ENCODE results near the gene WNK2. TPM values are rescaled to one million over a fixed set of nuclear protein-coding genes. Genes with fewer than 3 reads are reported as not detected.

The WNK2 gene
- total RNA-seq, 1 experiment from 2014 or later: 0.07 TPM

GRCh38 chr9:93229636-93230035 is 45.7 kb downstream of the WNK2 start:
- BruUV-seq (replicated peaks): no TSS peak
- Mint-ChIP-seq H3K9me3 (ENCODE audit: unreplicated experiment) (no peaks in the 10 kb centered on the region), H3K27ac (ENCODE audit: low read depth, unreplicated experiment) (no peak overlapping the region), H3K27me3 (ENCODE audit: insufficient read depth, unreplicated experiment) (peaks cover 18% of the 10 kb centered on the region), H3K36me3 (ENCODE audit: insufficient read depth, unreplicated experiment) (no peaks in the 10 kb centered on the region), H3K4me3 (ENCODE audit: unreplicated experiment) (no peak overlapping the region), H3K4me1 (ENCODE audit: insufficient read depth, unreplicated experiment) (peaks cover 10% of the 10 kb centered on the region)
- intact Hi-C loops (cut with micrococcal nuclease): no loop called here
- no peak for DNase-seq (ENCODE audit: unreplicated experiment)
- CTCF ChIA-PET: interaction anchor here (0.6 kb wide), 1 partner anchor 27 kb away, joined by 3 read pairs; no protein-coding TSS in a partner anchor
- POLR2A ChIA-PET: no interaction called here
- TF ChIP-seq CTCF (IDR thresholded peaks at IDR 0.05; ENCODE audit: unreplicated experiment): no peak

- H3K27ac Mint-ChIP-seq (ENCODE audit: low read depth, unreplicated experiment): no peak overlapping the region
- CTCF ChIA-PET: interaction anchor here (0.6 kb wide), 1 partner anchor 86 kb away, joined by 3 read pairs; no protein-coding TSS in a partner anchor
Observed at GRCh38 chr9:93230185-93230584, 46.2 kb downstream of the WNK2 start.

GRCh38 chr9:93230601-93231000 is 46.7 kb downstream of the WNK2 start:
- Mint-ChIP-seq H3K4me3 (ENCODE audit: unreplicated experiment) (no peak overlapping the region), H3K9me3 (ENCODE audit: unreplicated experiment) (no peaks in the 10 kb centered on the region), H3K27me3 (ENCODE audit: insufficient read depth, unreplicated experiment) (peaks cover 18% of the 10 kb centered on the region), H3K36me3 (ENCODE audit: insufficient read depth, unreplicated experiment) (no peaks in the 10 kb centered on the region), H3K27ac (ENCODE audit: low read depth, unreplicated experiment) (no peak overlapping the region), H3K4me1 (ENCODE audit: insufficient read depth, unreplicated experiment) (peaks cover 3% of the 10 kb centered on the region)
- intact Hi-C loops (cut with micrococcal nuclease): no loop called here
- no peak for TF ChIP-seq CTCF (IDR thresholded peaks at IDR 0.05; ENCODE audit: unreplicated experiment)
- BruUV-seq (replicated peaks): no TSS peak
- POLR2A ChIA-PET: no interaction called here
- DNase-seq (ENCODE audit: unreplicated experiment): no peak
- CTCF ChIA-PET: interaction anchor here (0.6 kb wide), 1 partner anchor 85 kb away, joined by 3 read pairs; no protein-coding TSS in a partner anchor

More at GRCh38 chr9:93230185-93230584, 46.2 kb downstream of the WNK2 start:
- no peak for TF ChIP-seq CTCF (IDR thresholded peaks at IDR 0.05; ENCODE audit: unreplicated experiment)
- Mint-ChIP-seq H3K9me3 (ENCODE audit: unreplicated experiment) (no peaks in the 10 kb centered on the region), H3K27me3 (ENCODE audit: insufficient read depth, unreplicated experiment) (peaks cover 18% of the 10 kb centered on the region), H3K36me3 (ENCODE audit: insufficient read depth, unreplicated experiment) (no peaks in the 10 kb centered on the region), H3K4me3 (ENCODE audit: unreplicated experiment) (no peak overlapping the region), H3K4me1 (ENCODE audit: insufficient read depth, unreplicated experiment) (peaks cover 7% of the 10 kb centered on the region)
- POLR2A ChIA-PET: no interaction called here
- intact Hi-C loops (cut with micrococcal nuclease): no loop called here
- no peak for DNase-seq (ENCODE audit: unreplicated experiment)
- BruUV-seq (replicated peaks): no TSS peak

GRCh38 chr9:93231121-93231694 is 47.3 kb downstream of the WNK2 start:
- TF ChIP-seq CTCF (IDR thresholded peaks at IDR 0.05; ENCODE audit: unreplicated experiment): no peak
- POLR2A ChIA-PET: interaction anchor here (0.9 kb wide), 1 partner anchor 8 kb away, joined by 3 read pairs; no protein-coding TSS in a partner anchor
- Mint-ChIP-seq H3K27ac (ENCODE audit: low read depth, unreplicated experiment) (no peak overlapping the region), H3K4me1 (ENCODE audit: insufficient read depth, unreplicated experiment) (no peaks in the 10 kb centered on the region), H3K9me3 (ENCODE audit: unreplicated experiment) (no peaks in the 10 kb centered on the region), H3K27me3 (ENCODE audit: insufficient read depth, unreplicated experiment) (peaks cover 18% of the 10 kb centered on the region), H3K4me3 (ENCODE audit: unreplicated experiment) (no peak overlapping the region), H3K36me3 (ENCODE audit: insufficient read depth, unreplicated experiment) (no peaks in the 10 kb centered on the region)
- BruUV-seq (replicated peaks): no TSS peak
- intact Hi-C loops (cut with micrococcal nuclease): no loop called here
- CTCF ChIA-PET: no interaction called here
- no peak for DNase-seq (ENCODE audit: unreplicated experiment)

All from MCF 10A (cell line).